ENCODE results near the gene JPT1. TPM values are rescaled to one million over a fixed set of nuclear protein-coding genes. Genes with fewer than 3 reads are reported as not detected.

JPT1 gene
- total RNA-seq, 1 experiment from 2014 or later, result 479 TPM

DNA sequence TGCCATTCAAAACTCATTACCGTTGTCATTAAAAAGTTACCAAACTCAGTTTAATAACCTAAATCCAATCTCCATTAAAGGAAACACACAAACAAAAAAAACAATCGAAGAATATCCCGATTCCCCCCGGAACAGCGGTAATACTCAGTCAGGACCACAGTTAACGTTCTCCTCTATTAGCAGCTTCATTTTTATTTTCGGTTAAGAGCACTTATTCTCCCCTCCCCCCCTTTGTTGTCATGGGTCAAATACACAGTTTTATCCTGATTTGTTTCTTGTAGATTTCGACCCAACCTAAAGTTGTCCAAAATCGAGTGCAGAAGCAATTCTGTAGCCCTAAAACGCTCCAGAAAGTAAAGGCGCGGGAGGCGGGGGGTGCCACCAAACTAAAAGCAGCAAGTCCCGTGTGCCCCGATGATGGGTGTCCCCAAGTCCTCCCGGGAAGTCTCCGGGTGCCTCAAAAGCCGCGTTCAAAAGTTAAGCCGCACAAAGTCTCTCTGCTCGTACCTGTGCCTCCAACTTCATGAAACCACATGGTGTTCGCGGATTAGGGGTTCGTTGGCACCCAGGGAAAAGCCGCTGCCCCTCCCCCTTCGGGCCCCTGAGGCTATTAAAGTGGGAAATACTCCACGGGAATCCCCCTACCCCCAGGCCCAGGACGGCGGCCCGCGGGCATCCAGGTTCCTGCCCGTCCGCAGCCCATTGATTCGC, 27.5 kb upstream of the JPT1 start:
- TF ChIP-seq, protein P1, sequence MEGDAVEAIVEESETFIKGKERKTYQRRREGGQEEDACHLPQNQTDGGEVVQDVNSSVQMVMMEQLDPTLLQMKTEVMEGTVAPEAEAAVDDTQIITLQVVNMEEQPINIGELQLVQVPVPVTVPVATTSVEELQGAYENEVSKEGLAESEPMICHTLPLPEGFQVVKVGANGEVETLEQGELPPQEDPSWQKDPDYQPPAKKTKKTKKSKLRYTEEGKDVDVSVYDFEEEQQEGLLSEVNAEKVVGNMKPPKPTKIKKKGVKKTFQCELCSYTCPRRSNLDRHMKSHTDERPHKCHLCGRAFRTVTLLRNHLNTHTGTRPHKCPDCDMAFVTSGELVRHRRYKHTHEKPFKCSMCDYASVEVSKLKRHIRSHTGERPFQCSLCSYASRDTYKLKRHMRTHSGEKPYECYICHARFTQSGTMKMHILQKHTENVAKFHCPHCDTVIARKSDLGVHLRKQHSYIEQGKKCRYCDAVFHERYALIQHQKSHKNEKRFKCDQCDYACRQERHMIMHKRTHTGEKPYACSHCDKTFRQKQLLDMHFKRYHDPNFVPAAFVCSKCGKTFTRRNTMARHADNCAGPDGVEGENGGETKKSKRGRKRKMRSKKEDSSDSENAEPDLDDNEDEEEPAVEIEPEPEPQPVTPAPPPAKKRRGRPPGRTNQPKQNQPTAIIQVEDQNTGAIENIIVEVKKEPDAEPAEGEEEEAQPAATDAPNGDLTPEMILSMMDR (IDR thresholded peaks at IDR 0.05; ENCODE audit: unreplicated experiment), result no peak
- H3K36me3 Mint-ChIP-seq (ENCODE audit: insufficient read depth, unreplicated experiment), result peaks cover 79% of the 10 kb centered on the region
- H3K4me3 Mint-ChIP-seq (ENCODE audit: low read depth, unreplicated experiment), result peak overlapping the region; percentile 76
- H3K27ac Mint-ChIP-seq (ENCODE audit: unreplicated experiment), result peak overlapping the region; percentile 22
- peak; percentile 26 for DNase-seq
- intact Hi-C loops (cut with micrococcal nuclease; ENCODE audit: unreplicated experiment), result no loop called here
- H3K27me3 Mint-ChIP-seq (ENCODE audit: unreplicated experiment), result no peaks in the 10 kb centered on the region
- CTCF ChIA-PET, result interaction anchor here (0.7 kb wide), 1 partner anchor 29 kb away, joined by 3 read pairs; no protein-coding TSS in a partner anchor
- peaks cover 17% of the 10 kb centered on the region for H3K4me1 Mint-ChIP-seq (ENCODE audit: low read depth, unreplicated experiment)
- BruUV-seq (replicated peaks), result TSS peak; percentile 43
- H3K9me3 Mint-ChIP-seq (ENCODE audit: low read depth, unreplicated experiment), result peaks cover 5% of the 10 kb centered on the region

DNA sequence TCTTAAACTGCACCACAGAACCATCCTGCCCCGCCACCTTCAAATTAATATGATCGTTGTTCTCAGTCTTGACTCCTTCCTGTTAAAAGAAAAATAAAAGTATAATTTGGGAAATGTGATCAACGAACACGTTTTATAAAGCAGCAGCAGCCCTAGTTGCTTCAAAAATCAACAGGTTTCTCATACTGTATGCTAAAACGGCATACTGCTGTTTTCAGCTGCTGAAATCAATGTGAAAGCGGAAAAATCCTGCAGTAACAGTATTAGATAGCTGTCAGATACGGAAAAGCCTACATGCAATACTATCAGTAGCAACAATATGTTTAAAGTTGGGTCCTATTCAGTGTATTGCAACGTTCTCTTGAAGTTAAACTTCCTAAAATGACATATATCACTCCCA, 26.8 kb upstream of the JPT1 start:
- intact Hi-C loops (cut with micrococcal nuclease; ENCODE audit: unreplicated experiment), result no loop called here
- peaks cover 85% of the 10 kb centered on the region for H3K36me3 Mint-ChIP-seq (ENCODE audit: insufficient read depth, unreplicated experiment)
- DNase-seq, result no peak
- H3K4me3 Mint-ChIP-seq (ENCODE audit: low read depth, unreplicated experiment), result peak overlapping the region; percentile 76
- H3K9me3 Mint-ChIP-seq (ENCODE audit: low read depth, unreplicated experiment), result peaks cover 5% of the 10 kb centered on the region
- H3K27me3 Mint-ChIP-seq (ENCODE audit: unreplicated experiment), result no peaks in the 10 kb centered on the region
- H3K4me1 Mint-ChIP-seq (ENCODE audit: low read depth, unreplicated experiment), result peaks cover 17% of the 10 kb centered on the region
- CTCF ChIA-PET, result interaction anchor here (0.7 kb wide), 1 partner anchor 29 kb away, joined by 3 read pairs; no protein-coding TSS in a partner anchor
- H3K27ac Mint-ChIP-seq (ENCODE audit: unreplicated experiment), result peak overlapping the region; percentile 22
- BruUV-seq (replicated peaks), result no TSS peak
- TF ChIP-seq, protein P1 (IDR thresholded peaks at IDR 0.05; ENCODE audit: unreplicated experiment), result no peak

DNA sequence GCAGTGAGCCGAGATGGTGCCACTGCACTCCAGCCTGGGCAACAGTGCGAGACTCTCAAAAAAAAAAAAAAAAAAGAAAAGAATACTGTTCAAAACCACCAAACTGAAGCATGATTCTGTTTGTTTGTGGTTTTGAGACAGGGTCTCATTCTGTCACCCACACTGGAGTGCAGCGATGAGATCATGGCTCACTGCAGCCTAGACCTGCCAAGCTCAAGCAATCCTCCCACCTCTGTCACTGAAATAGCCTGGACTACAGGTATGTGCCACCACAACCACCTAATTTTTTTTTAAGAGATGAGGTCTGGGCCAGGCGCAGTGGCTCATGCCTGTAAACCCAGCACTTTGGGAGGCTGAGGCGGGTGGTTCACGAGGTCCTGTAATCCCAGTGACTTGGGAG, 24.1 kb upstream of the JPT1 start:
- no peak for DNase-seq
- H3K4me1 Mint-ChIP-seq (ENCODE audit: low read depth, unreplicated experiment), result peaks cover 3% of the 10 kb centered on the region
- CTCF ChIA-PET, result interaction anchor here (0.5 to 0.7 kb wide), 2 partner anchors 51 to 414 kb away, joined by 4 read pairs; no protein-coding TSS in a partner anchor

DNA sequence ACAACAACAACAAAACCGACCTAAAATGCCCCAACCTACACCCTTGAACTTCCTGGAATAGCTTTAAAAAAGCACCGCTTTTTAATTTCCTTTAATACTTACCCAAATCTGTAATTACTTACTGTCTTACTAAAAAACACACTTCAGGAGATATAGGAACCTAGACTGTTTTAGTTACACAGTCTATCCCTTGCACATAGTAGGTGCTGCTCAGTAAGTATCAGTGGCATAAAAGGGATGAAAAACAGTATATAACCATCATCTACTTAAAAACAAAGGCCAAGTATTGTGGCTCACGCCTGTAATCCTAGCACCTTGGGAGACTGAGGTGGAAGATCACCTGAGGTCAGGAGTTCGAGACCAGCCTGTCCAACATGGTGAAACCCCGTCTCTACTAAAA, 22.3 kb upstream of the JPT1 start:
- BruUV-seq (replicated peaks), result no TSS peak
- no peaks in the 10 kb centered on the region for H3K9me3 Mint-ChIP-seq (ENCODE audit: low read depth, unreplicated experiment)
- CTCF ChIA-PET, result no interaction called here
- no peaks in the 10 kb centered on the region for H3K27me3 Mint-ChIP-seq (ENCODE audit: unreplicated experiment)
- peaks cover 92% of the 10 kb centered on the region for H3K36me3 Mint-ChIP-seq (ENCODE audit: insufficient read depth, unreplicated experiment)
- H3K4me3 Mint-ChIP-seq (ENCODE audit: low read depth, unreplicated experiment), result no peak overlapping the region
- H3K27ac Mint-ChIP-seq (ENCODE audit: unreplicated experiment), result no peak overlapping the region
- DNase-seq, result no peak
- TF ChIP-seq, protein P1 (IDR thresholded peaks at IDR 0.05; ENCODE audit: unreplicated experiment), result no peak
- intact Hi-C loops (cut with micrococcal nuclease; ENCODE audit: unreplicated experiment), result no loop called here
- H3K4me1 Mint-ChIP-seq (ENCODE audit: low read depth, unreplicated experiment), result no peaks in the 10 kb centered on the region

More for the DNA sequence above, 24.1 kb upstream of the JPT1 start:
- intact Hi-C loops (cut with micrococcal nuclease; ENCODE audit: unreplicated experiment), result no loop called here
- Mint-ChIP-seq H3K36me3 (ENCODE audit: insufficient read depth, unreplicated experiment) (peaks cover 92% of the 10 kb centered on the region), H3K27me3 (ENCODE audit: unreplicated experiment) (no peaks in the 10 kb centered on the region), H3K4me3 (ENCODE audit: low read depth, unreplicated experiment) (no peak overlapping the region), H3K27ac (ENCODE audit: unreplicated experiment) (no peak overlapping the region), H3K9me3 (ENCODE audit: low read depth, unreplicated experiment) (peaks cover under 1% of the 10 kb centered on the region)
- TF ChIP-seq, protein P1 (IDR thresholded peaks at IDR 0.05; ENCODE audit: unreplicated experiment), result no peak
- no TSS peak for BruUV-seq (replicated peaks)
